Activated naive CD4-positive, alpha-beta T cell treated with anti-CD3 and anti-CD28 coated beads, Interleukin-2, amount 50 U/mL, for 24 hours (primary cell): Measurements from ENCODE around the gene TMEM40.
"Not testable (repeated sequence)": the region's sequence is repeated elsewhere in the genome, so short reads cannot be mapped to it uniquely, and the experiment has no call there.

ENCODE experiments used
- H3K27ac Mint-ChIP-seq: one replicate; pipeline ENCODE4 v1.8.0; 2021; ENCODE audit warnings: mild to moderate bottlenecking, mixed read lengths
- H3K27me3 Mint-ChIP-seq: one replicate; pipeline ENCODE4 v1.8.0; 2021; ENCODE audit warnings: mixed read lengths
- H3K36me3 Mint-ChIP-seq: one replicate; pipeline ENCODE4 v1.8.0; 2021; ENCODE audit warnings: mixed read lengths
- H3K4me1 Mint-ChIP-seq: one replicate; pipeline ENCODE4 v1.8.0; 2021; ENCODE audit warnings: mixed read lengths
- H3K4me3 Mint-ChIP-seq: one replicate; pipeline ENCODE4 v1.8.0; 2021; ENCODE audit warnings: mild to moderate bottlenecking, mixed read lengths
- H3K9me3 Mint-ChIP-seq: one replicate; pipeline ENCODE4 v1.8.0; 2021; ENCODE audit warnings: mixed read lengths

TMEM40 gene

GRCh38 chr3:12759097-12759679 lies at the start of gene TMEM40:
TMEM40 (minus strand) TSS chr3:12759259; CDS start chr3:12749832, 9,427 bp downstream.
- Mint-ChIP-seq H3K9me3 (no peaks in the 10 kb centered on the region), H3K4me3 (no peak within 1 kb of the TSS), H3K27ac (no peak within 1 kb of the TSS), H3K4me1 (peaks cover 3% of the 10 kb centered on the region), H3K27me3 (peaks cover 2% of the 10 kb centered on the region), H3K36me3 (no peaks in the 10 kb centered on the region)

DNA sequence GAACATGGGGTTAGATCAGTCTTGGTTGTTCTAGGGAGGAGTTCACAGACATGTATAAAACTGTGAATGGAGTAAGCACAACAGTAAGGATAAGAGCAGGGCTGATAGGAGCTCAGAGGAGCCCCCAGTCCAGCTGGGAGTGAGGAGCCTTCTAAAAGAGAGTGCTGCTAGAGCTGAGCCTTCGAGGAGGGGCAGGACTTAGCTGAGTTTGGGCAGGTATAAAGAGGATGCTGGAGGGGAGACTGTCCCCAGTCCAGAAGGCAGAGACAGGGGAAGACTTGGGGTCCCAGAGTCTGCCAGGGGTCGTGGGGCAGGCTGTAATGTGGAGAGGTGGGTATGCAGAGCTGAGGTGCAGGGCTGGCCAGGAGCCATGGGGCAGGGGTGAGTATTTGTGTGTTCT lies 49.5 kb upstream of the TMEM40 start:
- no peaks in the 10 kb centered on the region for H3K27me3 Mint-ChIP-seq
- H3K4me3 Mint-ChIP-seq: peak overlapping the region; percentile 48
- no peaks in the 10 kb centered on the region for H3K36me3 Mint-ChIP-seq
- no peaks in the 10 kb centered on the region for H3K9me3 Mint-ChIP-seq
- H3K27ac Mint-ChIP-seq: no peak overlapping the region
- H3K4me1 Mint-ChIP-seq: peaks cover 12% of the 10 kb centered on the region

- H3K27ac Mint-ChIP-seq: no peak overlapping the region
- no peaks in the 10 kb centered on the region for H3K36me3 Mint-ChIP-seq
- no peaks in the 10 kb centered on the region for H3K9me3 Mint-ChIP-seq
- H3K4me1 Mint-ChIP-seq: peaks cover 12% of the 10 kb centered on the region
- no peaks in the 10 kb centered on the region for H3K27me3 Mint-ChIP-seq
- no peak overlapping the region for H3K4me3 Mint-ChIP-seq
Observed at GRCh38 chr3:12807601-12808359, 48.7 kb upstream of the TMEM40 start.

DNA sequence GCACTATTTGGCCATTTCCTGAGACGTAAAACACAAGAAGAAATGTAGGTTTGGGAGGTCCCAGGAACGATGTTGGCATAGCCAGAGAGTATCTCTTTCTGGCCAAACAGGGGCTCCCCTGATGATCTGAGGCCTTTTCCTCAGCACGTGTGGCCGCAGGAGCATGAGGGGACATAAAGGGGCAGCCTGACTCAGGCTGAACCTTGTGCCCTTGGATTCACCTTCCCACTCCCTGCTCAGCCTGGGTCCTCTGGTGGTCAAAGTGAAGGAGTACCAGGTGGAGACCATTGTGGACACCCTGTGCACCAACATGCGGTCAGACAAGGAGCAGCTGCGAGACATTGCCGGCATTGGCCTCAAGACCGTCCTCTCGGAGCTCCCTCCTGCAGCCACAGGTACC lies 48.0 kb upstream of the TMEM40 start:
- no peaks in the 10 kb centered on the region for H3K27me3 Mint-ChIP-seq

GRCh38 chr3:12803371-12803770 lies 44.3 kb upstream of the TMEM40 start:
- no peak overlapping the region for H3K27ac Mint-ChIP-seq
- H3K4me1 Mint-ChIP-seq: no peaks in the 10 kb centered on the region
- H3K9me3 Mint-ChIP-seq: no peaks in the 10 kb centered on the region

More for the DNA sequence above, 48.0 kb upstream of the TMEM40 start:
- Mint-ChIP-seq H3K27ac (no peak overlapping the region), H3K4me3 (no peak overlapping the region), H3K4me1 (peaks cover 12% of the 10 kb centered on the region), H3K36me3 (no peaks in the 10 kb centered on the region), H3K9me3 (no peaks in the 10 kb centered on the region)

GRCh38 chr3:12799525-12800440 lies 40.7 kb upstream of the TMEM40 start:
- Mint-ChIP-seq H3K9me3 (no peaks in the 10 kb centered on the region), H3K4me1 (peaks cover 13% of the 10 kb centered on the region), H3K36me3 (no peaks in the 10 kb centered on the region), H3K27me3 (no peaks in the 10 kb centered on the region), H3K4me3 (no peak overlapping the region), H3K27ac (no peak overlapping the region)

More at GRCh38 chr3:12803371-12803770, 44.3 kb upstream of the TMEM40 start:
- Mint-ChIP-seq H3K27me3 (no peaks in the 10 kb centered on the region), H3K36me3 (no peaks in the 10 kb centered on the region), H3K4me3 (no peak overlapping the region)

GRCh38 chr3:12798559-12799179 lies 39.6 kb upstream of the TMEM40 start:
- H3K4me3 Mint-ChIP-seq: no peak overlapping the region

DNA sequence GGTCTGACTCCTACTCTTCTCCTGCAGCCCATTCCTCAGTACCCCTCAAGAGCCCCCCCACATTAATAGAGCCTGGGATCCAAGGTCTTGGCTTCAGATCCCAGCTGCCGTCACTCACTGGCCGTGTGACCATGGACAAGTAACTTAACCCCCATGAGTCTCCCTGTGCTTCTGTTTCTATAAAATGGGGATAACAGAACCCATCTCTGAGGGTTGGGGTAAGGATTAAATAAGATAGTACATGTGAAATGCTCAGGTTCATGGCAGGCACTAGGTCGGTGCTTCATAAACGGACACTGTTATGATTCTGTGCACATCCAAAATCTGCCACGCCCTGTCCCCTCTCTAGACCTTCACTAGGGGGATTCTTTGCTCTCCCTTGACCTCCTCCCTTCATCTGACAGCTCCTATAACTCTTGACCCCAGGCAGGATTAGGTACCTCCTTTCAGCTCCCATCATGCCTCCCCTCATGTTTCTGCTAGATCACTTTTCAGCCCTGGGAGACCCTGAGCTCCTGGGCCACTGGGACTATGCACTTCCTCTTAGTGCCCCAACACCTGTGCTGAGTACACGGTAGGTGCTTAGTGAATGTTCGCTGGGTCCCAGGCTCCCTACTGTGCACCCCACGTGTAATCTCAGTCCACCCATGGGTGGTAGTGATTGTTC lies 39.0 kb upstream of the TMEM40 start:
- Mint-ChIP-seq H3K4me3 (peak overlapping the region; percentile 45), H3K27me3 (no peaks in the 10 kb centered on the region), H3K4me1 (peaks cover 13% of the 10 kb centered on the region), H3K27ac (no peak overlapping the region), H3K9me3 (no peaks in the 10 kb centered on the region), H3K36me3 (no peaks in the 10 kb centered on the region)

More at GRCh38 chr3:12798559-12799179, 39.6 kb upstream of the TMEM40 start:
- H3K36me3 Mint-ChIP-seq: no peaks in the 10 kb centered on the region
- H3K27me3 Mint-ChIP-seq: no peaks in the 10 kb centered on the region
- no peaks in the 10 kb centered on the region for H3K9me3 Mint-ChIP-seq
- H3K27ac Mint-ChIP-seq: no peak overlapping the region
- peaks cover 13% of the 10 kb centered on the region for H3K4me1 Mint-ChIP-seq

GRCh38 chr3:12797124-12797891 lies 38.2 kb upstream of the TMEM40 start:
- H3K4me1 Mint-ChIP-seq: peaks cover 13% of the 10 kb centered on the region
- H3K4me3 Mint-ChIP-seq: peak overlapping the region; percentile 45
- H3K27ac Mint-ChIP-seq: no peak overlapping the region
- no peaks in the 10 kb centered on the region for H3K36me3 Mint-ChIP-seq
- no peaks in the 10 kb centered on the region for H3K9me3 Mint-ChIP-seq
- H3K27me3 Mint-ChIP-seq: no peaks in the 10 kb centered on the region

DNA sequence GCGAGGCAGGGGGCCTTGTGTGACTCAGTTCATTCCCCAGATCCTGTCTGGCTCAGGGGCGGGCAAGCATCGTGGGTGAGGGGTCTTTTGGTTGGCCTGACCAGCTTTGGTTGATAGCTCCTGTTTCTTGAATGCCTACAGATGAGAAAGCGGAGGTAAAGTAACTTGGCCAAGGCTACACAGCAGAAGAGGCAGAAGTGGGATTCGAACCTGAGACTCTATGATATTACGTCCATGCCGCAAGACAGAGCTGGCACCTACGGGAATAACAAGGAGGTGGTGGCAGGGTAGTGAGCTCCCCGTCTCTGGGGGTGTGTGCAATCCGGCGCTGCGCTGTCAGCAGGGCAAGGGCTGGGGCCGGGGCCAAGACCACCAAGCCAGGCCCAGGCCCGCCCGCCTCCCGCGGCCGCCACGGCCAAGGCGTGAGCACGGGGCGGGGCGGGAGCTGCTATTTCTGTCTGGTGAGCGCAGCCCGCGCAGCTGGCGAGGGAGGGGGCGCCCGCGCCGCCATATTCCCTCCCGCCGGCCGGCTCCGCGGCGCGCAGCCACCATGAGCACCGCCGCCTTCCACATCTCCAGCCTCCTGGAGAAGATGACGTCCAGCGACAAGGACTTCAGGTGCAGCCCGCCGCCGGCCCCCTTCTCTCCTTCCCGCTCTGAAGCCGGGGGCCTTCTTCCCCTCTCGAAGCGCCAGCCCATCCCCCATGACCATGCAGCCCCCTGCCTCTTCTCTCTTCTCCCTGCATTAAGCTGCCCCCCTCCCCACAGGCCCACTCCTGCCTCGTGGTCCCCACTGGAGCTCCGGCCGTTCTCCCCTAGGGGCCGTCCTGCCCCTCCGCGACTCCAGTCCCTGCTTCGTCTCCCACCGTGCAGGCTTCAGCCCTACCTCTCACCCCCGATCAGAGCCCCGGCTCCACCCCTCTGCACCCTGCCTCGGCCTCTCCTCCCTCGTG lies 37.4 kb upstream of the TMEM40 start, which contains the start of gene CAND2:
Gene CAND2 (plus strand): TSS at position 510 of the 953 bp plus-strand sequence. CDS start 41 bp downstream, at position 551.
- H3K9me3 Mint-ChIP-seq: no peaks in the 10 kb centered on the region
- no peaks in the 10 kb centered on the region for H3K27me3 Mint-ChIP-seq
- H3K4me3 Mint-ChIP-seq: peak within 1 kb of the TSS; percentile 86
- no peaks in the 10 kb centered on the region for H3K36me3 Mint-ChIP-seq
- H3K4me1 Mint-ChIP-seq: peaks cover 13% of the 10 kb centered on the region
- no peak within 1 kb of the TSS for H3K27ac Mint-ChIP-seq

GRCh38 chr3:12793701-12794100 lies 34.6 kb upstream of the TMEM40 start:
- no peak overlapping the region for H3K27ac Mint-ChIP-seq
- no peak overlapping the region for H3K4me3 Mint-ChIP-seq
- peaks cover 13% of the 10 kb centered on the region for H3K4me1 Mint-ChIP-seq
- H3K27me3 Mint-ChIP-seq: no peaks in the 10 kb centered on the region
- H3K36me3 Mint-ChIP-seq: no peaks in the 10 kb centered on the region
- no peaks in the 10 kb centered on the region for H3K9me3 Mint-ChIP-seq

DNA sequence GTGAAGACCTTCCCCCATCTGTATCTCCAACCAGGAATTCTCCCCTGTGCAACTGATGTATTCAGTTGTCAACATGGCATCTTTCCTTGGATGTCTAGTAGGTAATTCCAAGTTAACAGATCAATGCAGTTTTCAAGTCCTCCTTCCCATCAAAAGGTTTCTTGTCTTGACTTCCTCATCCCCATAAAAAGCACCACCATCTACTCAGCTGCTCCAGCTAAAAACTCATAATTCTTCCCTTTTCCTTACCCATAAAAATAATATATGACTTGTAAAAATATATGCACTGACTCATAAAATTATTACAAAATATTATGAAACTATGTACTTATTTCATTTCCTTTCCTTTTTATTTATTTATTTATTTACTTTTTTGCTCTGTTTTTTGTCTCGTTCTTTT lies 32.4 kb upstream of the TMEM40 start:
- H3K4me3 Mint-ChIP-seq: no peak overlapping the region
- no peaks in the 10 kb centered on the region for H3K27me3 Mint-ChIP-seq
- no peaks in the 10 kb centered on the region for H3K9me3 Mint-ChIP-seq
- no peak overlapping the region for H3K27ac Mint-ChIP-seq
- H3K4me1 Mint-ChIP-seq: peaks cover 6% of the 10 kb centered on the region
- H3K36me3 Mint-ChIP-seq: no peaks in the 10 kb centered on the region

DNA sequence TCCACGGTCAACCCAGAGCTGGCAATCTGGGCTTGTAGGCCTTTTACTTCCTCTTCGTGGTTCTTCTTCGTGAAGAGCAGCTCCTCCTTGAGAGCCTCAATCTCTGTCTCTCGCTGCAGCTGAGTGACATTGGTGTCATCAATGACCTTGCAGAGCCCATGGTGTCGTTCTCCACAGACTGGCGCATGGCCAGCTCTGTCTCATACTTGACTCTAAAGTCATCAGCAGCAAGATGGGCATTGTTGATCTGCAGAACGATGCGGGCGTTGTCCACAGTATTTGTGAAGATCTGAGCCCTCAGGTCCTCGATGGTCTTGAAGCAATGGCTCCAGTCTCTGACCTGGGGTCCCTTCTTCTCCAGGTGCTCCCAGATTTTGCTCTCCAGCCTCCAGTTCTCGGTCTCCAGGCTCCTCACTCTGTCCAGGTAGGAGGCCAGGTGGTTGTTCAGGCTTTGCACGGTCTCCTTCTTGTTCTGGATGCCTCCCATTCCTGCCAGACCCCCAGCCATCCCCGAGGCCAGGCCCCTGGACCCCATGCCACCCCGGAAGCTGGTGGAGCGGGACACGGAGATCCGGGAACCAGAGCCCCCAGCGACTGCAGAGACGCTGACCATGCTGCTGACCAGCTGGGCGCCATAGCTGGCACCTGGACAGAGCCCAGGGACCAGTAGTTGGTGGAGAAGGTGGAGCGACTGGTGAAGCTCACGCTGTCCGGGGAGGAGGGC lies 29.1 kb upstream of the TMEM40 start:
- H3K9me3 Mint-ChIP-seq, H3K4me3 Mint-ChIP-seq, H3K4me1 Mint-ChIP-seq, H3K27ac Mint-ChIP-seq, H3K27me3 Mint-ChIP-seq, H3K36me3 Mint-ChIP-seq: not testable (repeated sequence)
